A673 (cell line): Measurements from ENCODE around the gene SMOC2. TPM values are rescaled to one million over a fixed set of nuclear protein-coding genes. Genes with fewer than 3 reads are reported as not detected.

Source experiments
- BruUV-seq: library from RNA; stranded (reverse); fragments of 400-500 nt; replicated peaks from 2 replicates; lab custom pipeline; 2021; lab: Mats Ljungman, UMichigan
- CTCF ChIA-PET: fragments of 300-600 bp; sonication (Branson Sonifier 250); formaldehyde crosslinking; loops from one replicate; lab custom pipeline; 2022; ENCODE audit warnings: antibody characterized with exemption; lab: Charles Lee
- POLR2A ChIA-PET: fragments of 300-600 bp; sonication (Branson Sonifier 250); formaldehyde crosslinking; loops from one replicate; lab custom pipeline; 2022; ENCODE audit warnings: antibody characterized with exemption; ENCODE audit not compliant: low non-redundant PET; lab: Charles Lee
- DNase-seq: peaks from one replicate; pipeline ENCODE4 v3.0.0-alpha.2; 2015; ENCODE audit warnings: low spot score
- H3K27ac ChIP-seq: fragments of 200-600 bp; sonication (generic); 2 replicates; pipeline ENCODE4 v1.5.1; 2016; ENCODE audit warnings: mixed run types, low read depth, mild to moderate bottlenecking, mixed read lengths, antibody characterized with exemption, low read length; ENCODE audit not compliant: poor library complexity, severe bottlenecking
- H3K27me3 ChIP-seq: fragments of 200-600 bp; sonication (generic); replicated peaks from 2 replicates; pipeline ENCODE4 v1.6.1; 2017; ENCODE audit warnings: mixed run types, low read depth, mild to moderate bottlenecking, mixed read lengths, antibody characterized with exemption, low read length; ENCODE audit not compliant: insufficient read depth, poor library complexity
- H3K36me3 ChIP-seq: fragments of 200-600 bp; sonication (generic); 2 replicates; pipeline ENCODE4 v1.6.1; 2016; ENCODE audit warnings: mixed run types, mild to moderate bottlenecking, mixed read lengths, antibody characterized with exemption, low read length; ENCODE audit not compliant: insufficient read depth, poor library complexity, severe bottlenecking
- H3K4me1 ChIP-seq: fragments of 200-600 bp; sonication (generic); 2 replicates; pipeline ENCODE4 v1.6.1; 2017; ENCODE audit warnings: mixed run types, mild to moderate bottlenecking, mixed read lengths, antibody characterized with exemption, low read length; ENCODE audit not compliant: insufficient read depth, poor library complexity, severe bottlenecking
- H3K4me3 ChIP-seq: fragments of 200-600 bp; sonication (generic); 2 replicates; pipeline ENCODE4 v1.5.1; 2016; ENCODE audit warnings: low read depth, mixed run types, mild to moderate bottlenecking, mixed read lengths, low read length; ENCODE audit not compliant: poor library complexity, severe bottlenecking
- H3K9me3 ChIP-seq: fragments of 200-600 bp; sonication (generic); 2 replicates; pipeline ENCODE4 v1.6.1; 2016; ENCODE audit warnings: mixed run types, low read depth, mild to moderate bottlenecking, mixed read lengths, antibody characterized with exemption, low read length; ENCODE audit not compliant: poor library complexity, severe bottlenecking
- CTCF ChIP-seq: fragments of 300-800, 200-600 bp; sonication (generic); conservative IDR thresholded peaks from 2 replicates; pipeline ENCODE4 v1.5.1; 2017; ENCODE audit warnings: low read depth, mild to moderate bottlenecking, antibody characterized with exemption, low read length, moderate library complexity, mixed read lengths
- EZH2 ChIP-seq: fragments of 200-600 bp; sonication (generic); IDR thresholded peaks from 2 replicates; pipeline ENCODE4 v1.6.1; 2017; ENCODE audit warnings: borderline replicate concordance, low read depth, mild to moderate bottlenecking, mixed read lengths, antibody characterized with exemption, low read length; ENCODE audit not compliant: poor library complexity, severe bottlenecking
- intact Hi-C: fragments of 100-400 bp; cut with micrococcal nuclease; formaldehyde crosslinking; loops from one replicate; pipeline ENCODE4 v1.10.0; 2022; ENCODE audit not compliant: unreplicated experiment
- total RNA-seq: library from RNA; stranded (reverse); gene quantifications from 2 replicates; pipeline ENCODE4 v1.2.3, GENCODE V29; 2021

SMOC2 gene
- total RNA-seq, 1 experiment from 2014 or later = 1.8 TPM

- no TSS peak for BruUV-seq
- Histone ChIP-seq H3K27me3 (no peaks in the 10 kb centered on the region), H3K27ac (no peak overlapping the region), H3K4me3 (no peak overlapping the region), H3K36me3 (no peaks in the 10 kb centered on the region), H3K4me1 (no peaks in the 10 kb centered on the region), H3K9me3 (no peaks in the 10 kb centered on the region)
- CTCF ChIA-PET = no interaction called here
- TF ChIP-seq CTCF (no peak), EZH2 (no peak)
- intact Hi-C loops = no loop called here
- POLR2A ChIA-PET = no interaction called here
- no peak for DNase-seq
Observed at GRCh38 chr6:168507730-168508129, 66.7 kb downstream of the SMOC2 start.

GRCh38 chr6:168508903-168509302 lies 67.9 kb downstream of the SMOC2 start:
- Histone ChIP-seq H3K9me3 (no peaks in the 10 kb centered on the region), H3K27me3 (no peaks in the 10 kb centered on the region), H3K4me1 (no peaks in the 10 kb centered on the region), H3K36me3 (no peaks in the 10 kb centered on the region), H3K4me3 (no peak overlapping the region), H3K27ac (no peak overlapping the region)
- POLR2A ChIA-PET = no interaction called here
- TF ChIP-seq CTCF = no peak
- TF ChIP-seq EZH2 = no peak
- intact Hi-C loops = no loop called here
- CTCF ChIA-PET = no interaction called here
- no peak for DNase-seq
- BruUV-seq = no TSS peak

- no peak overlapping the region for H3K27ac ChIP-seq
- no peak for DNase-seq
- TF ChIP-seq CTCF (no peak), EZH2 (no peak)
- ChIA-PET CTCF (no interaction called here), POLR2A (no interaction called here)
- intact Hi-C loops = no loop called here
- H3K4me3 ChIP-seq = no peak overlapping the region
- H3K36me3 ChIP-seq = no peaks in the 10 kb centered on the region
- no peaks in the 10 kb centered on the region for H3K27me3 ChIP-seq
- BruUV-seq = no TSS peak
- H3K9me3 ChIP-seq = no peaks in the 10 kb centered on the region
- H3K4me1 ChIP-seq = no peaks in the 10 kb centered on the region
Observed at GRCh38 chr6:168513766-168514165, 72.8 kb downstream of the SMOC2 start.
